GM18498 (cell line): ENCODE results near the gene RNF103.

ENCODE experiments used
- ATAC-seq: cut with Tn5 transposase; IDR thresholded peaks from one replicate; pipeline ENCODE4 v1.9.1; 2021; ENCODE audit warnings: mild to moderate bottlenecking, moderate library complexity; ENCODE audit not compliant: unreplicated experiment

RNF103 gene

DNA sequence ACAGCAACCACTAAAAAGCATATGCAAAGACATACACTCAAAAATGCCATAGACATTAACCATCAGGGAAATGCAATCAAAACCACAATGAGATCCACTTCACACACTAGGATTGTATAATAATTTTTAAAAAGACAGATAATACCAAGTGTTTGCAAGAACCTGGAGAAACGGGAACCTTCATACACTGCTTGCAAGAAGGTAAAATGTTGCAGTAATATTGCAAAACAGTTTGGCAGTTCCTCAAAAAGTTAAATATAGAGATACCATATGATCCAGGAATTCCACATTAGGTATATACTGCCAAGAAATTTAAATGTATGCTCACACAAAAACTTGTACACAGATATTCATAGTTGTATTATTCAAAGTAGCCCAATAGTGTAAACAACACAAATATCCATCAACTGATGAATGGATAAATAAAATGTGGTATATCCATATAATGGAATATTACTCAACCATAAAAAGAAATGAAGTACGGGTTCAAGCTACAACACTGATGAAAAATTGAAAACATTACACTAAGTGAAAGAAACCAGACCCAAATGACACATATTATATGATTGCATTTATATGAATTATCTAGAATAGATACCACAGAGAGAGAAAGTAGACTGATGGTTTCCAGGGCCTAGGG, 45.7 kb downstream of the RNF103 start:
- no peak for ATAC-seq

DNA sequence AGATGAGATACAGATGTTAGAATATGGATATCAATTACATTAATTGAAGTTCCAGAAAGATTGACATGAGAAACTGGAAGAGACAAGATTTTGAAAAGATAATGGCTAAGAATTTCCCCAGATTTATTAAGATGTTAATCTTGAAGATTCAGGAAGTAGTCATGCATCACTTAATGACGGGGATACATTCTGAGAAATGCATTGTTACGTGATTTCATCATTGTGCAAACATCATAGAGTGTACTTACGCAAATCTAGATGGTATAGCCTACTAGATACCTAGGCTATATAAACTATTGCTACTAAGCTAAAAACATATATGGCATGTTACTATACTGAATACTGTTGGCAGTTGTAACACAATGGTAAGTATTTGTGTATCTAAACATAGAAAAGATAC, 53.6 kb downstream of the RNF103 start:
- no peak for ATAC-seq

DNA sequence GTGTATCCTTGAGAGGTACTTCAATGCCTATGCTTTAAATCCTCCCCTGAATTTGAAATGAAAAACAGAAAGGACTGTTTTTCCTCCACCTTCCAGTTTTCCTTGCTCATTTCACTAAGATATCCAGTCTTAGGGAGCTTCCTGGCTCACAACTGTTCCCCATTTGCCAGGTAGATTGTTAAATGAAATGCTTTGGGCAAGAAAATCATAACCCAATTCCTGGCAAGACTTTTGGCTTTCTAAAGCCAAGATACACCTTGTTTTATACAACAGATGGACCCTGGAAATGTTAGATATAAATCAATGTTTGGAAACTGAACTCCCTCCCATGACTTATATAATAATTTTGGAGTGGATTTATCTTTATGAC, 56.9 kb downstream of the RNF103 start:
- ATAC-seq, result no peak

DNA sequence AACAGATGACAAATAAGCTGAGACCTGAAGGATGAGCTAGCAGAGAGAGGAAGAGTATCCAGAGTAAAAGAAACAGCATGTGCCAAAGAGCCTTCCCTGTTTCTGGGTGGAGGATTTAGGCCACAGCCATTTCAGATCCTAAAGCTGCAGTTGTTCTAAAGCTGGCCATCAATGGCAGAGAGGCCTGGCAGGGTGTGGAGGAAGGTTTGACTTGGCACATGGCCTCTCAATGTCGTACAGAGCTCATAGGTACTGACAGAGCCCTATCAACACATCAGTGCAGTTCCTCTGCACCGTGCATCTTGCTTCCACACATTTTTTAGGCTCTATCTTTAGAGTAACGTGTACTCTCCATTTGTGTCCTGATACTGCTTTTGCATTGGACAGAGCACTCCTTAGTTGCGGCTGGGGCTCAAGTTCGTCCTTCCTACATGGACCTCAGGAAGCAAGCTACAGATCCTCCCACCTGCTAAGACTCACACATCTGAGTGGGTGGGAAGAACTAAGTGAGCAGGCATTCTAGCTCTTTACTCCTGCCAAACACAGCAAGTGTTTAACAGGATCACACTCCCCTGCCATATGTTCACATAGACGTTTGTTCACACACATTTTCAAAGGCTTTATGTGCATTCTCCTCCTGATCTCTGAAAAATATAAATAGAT, 57.4 kb downstream of the RNF103 start:
- no peak for ATAC-seq

DNA sequence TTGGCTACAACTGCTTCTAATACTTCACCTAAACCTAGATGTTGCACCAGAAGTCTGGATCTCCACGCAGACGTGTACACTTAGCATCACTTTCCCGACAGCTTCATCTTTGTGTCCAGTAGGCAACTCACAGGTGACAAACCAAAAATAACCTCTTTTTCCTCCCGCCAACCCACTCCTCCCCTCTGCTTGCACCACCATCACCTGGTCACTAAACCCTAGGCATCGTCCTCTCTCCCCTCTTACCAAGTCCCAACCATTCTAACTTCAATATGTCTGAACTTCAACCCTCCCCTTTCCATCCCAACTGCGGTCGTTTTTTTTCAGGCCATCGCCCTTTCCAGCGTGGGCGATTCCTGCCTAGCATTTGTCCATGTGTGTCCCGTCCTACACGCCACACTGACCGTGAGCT, 60.0 kb downstream of the RNF103 start:
- ATAC-seq, result no peak

DNA sequence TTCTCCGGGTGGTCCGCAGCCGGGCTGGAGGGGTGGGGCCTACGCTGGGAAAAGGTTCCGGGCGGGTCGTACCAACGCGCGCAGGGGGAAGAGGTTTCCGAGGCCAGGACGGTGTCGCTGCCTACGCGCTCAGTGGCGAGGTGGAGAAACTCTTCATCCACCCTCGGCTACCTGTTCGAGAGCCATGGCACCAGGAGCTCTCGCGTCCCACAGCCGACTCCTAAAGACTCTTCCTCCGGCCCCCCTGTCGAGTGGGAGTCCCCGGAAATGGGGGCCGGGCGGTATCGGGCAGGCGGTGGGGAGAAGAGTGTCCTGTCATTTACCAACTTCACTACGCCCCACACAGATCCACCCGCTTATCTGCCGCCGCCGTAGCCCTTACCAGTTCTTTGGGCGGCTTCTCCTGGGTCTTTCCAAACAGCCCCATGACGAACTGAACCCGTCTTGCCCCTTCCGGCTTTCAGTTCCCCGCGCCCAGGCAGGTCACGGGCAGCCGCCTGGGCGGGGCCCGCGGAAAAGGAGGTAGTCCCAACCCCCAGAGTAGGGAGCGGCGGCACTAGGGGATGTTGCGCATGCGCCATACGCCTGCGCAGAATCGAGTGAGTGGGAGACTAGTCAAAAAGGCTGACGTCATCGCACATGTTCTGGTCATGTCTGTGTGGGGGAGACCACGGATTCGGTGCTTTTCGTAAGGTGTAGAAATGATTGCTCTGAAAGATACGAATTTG, 60.6 kb downstream of the RNF103 start, which contains the start of gene CHMP3:
Gene CHMP3 (minus strand): TSS at position 522 of the 728 bp plus-strand sequence. CDS start 95 bp downstream, at position 427.
- peak; percentile 90 for ATAC-seq

DNA sequence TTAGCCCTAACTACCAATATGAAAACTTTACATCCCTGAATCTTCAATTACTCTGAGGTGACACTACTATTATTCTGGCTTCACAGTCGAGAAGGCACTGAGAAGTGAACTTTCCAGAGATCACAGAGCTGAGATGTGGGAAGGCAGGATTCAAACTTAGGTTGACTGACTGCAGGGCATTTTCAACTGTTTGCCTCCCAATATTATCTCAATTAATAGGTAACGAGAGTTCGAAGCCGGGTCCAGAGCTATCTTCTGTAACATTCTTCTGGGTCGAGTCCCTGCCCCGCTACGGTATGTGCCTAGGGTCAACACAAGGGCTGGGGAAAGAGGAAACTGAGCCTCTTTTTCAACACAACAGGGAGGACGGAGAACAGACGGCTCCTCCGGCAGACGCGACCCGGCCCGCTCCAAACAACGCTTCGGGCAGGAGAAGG, 61.2 kb downstream of the RNF103 start:
- ATAC-seq, result no peak

DNA sequence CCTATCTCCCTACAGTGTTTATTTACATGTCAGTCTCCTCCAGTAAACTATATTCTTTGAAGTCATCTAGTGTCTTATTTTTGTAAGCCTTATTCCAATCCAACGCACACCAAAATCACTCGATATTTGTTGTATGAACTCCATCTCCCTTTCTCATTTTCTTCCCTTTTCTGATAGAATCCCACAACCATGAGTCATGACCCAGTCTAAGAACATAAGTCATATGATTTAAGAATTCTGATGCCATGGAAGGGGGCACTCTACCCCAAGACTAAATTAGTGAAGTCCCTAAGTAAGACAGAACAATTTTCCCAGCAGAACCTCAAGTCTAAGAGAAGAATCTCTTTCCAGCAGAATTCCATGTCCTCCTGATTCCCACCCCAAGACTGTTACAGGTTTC, 65.8 kb downstream of the RNF103 start:
- no peak for ATAC-seq

DNA sequence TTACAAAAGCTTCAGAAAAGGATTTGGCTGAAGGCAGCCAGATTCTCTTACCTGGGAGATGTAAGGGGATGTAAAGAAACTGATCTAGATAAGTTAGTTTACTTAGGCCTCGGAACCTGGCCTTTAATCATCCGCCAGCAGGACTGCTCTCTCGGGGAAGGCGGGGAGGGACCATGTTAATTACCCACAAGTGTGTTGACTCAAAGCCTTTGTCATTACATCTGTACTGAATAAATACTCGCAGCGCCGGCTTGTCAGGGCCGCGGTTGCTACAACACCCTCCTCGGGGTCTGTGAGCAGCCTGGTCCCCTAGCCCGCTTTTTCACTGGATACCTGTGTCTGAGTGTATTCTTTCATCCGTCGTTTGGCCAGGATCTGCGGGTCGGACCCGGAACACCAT, 67.2 kb downstream of the RNF103 start:
- no peak for ATAC-seq
